GM12892 (cell line): ENCODE data around the gene CADM1.

Source experiments
- POLR2A ChIP-seq: IDR thresholded peaks from 2 replicates; pipeline ENCODE4 v1.6.1; 2011; ENCODE audit warnings: low read depth, low read length, control low read depth
- POLR2AphosphoS5 ChIP-seq: IDR thresholded peaks from 2 replicates; pipeline ENCODE4 v1.6.1; 2011; ENCODE audit warnings: low read depth, low read length, control low read depth
- TAF1 ChIP-seq: IDR thresholded peaks from 2 replicates; pipeline ENCODE4 v1.6.1; 2011; ENCODE audit warnings: low read depth, mild to moderate bottlenecking, control low read depth, low read length, borderline replicate concordance

DNA sequence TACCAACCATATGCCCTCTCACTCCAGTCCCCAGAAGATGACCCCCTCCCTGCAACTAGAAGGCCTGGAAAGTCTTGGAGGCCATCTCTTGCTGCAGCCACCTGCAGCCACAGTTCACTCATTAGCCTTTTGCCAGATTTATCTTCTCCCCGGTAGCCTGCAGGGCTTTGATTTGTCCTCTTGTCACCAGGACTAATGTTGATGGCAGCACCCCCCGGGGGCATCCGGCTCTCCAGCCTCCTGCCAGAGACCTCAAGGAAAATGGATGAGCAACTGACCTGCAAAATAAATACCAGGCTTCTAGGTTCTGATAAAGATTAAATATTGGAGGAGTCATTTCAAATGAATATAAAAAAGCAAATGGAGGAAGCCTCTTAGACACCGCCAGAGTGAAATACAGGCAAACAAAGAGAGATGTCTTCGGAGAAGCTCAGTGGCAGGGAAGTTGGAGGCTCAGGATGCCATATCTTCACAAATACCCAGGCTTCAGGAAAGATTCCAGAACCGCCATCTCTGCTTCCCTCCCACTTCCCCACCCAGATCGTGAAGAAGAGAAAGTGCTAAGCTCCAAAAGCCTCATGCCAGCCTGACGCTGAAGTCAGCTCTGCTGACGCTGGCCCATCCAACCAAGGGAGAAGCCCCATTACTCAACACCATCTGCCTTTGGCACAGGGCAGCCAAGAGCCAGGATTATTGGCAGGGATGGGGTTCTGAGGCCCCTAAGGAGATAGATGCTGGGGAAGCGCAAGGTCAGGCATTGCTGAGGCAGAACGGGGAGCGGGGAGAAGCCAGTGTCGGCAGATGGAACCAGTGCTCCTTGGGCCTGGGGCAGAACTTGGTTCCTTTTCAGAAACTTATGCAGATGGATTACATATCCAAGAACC is 362.7 kb downstream of the CADM1 start:
- TF ChIP-seq POLR2AphosphoS5 (no peak), TAF1 (no peak), POLR2A (no peak)
